Hematopoietic multipotent progenitor cell treated with erythropoietin and hydrocortisone succinate and interleukin-3 and kit ligand, for 15 days (in vitro differentiated cells): ENCODE data around the gene DDR1.
A peak's percentile ranks its signal among the peaks of the same experiment; 100 is the strongest.
"Not testable (repeated sequence)": the region's sequence is repeated elsewhere in the genome, so short reads cannot be mapped to it uniquely, and the experiment has no call there.

Experiments used
- DNase-seq: peaks from one replicate; pipeline ENCODE4 v3.0.0-alpha.2; 2015; ENCODE audit warnings: low spot score

Gene DDR1

GRCh38 chr6:30854285-30855040 lies 29.9 kb upstream of the DDR1 start:
- DNase-seq: no peak

DNA sequence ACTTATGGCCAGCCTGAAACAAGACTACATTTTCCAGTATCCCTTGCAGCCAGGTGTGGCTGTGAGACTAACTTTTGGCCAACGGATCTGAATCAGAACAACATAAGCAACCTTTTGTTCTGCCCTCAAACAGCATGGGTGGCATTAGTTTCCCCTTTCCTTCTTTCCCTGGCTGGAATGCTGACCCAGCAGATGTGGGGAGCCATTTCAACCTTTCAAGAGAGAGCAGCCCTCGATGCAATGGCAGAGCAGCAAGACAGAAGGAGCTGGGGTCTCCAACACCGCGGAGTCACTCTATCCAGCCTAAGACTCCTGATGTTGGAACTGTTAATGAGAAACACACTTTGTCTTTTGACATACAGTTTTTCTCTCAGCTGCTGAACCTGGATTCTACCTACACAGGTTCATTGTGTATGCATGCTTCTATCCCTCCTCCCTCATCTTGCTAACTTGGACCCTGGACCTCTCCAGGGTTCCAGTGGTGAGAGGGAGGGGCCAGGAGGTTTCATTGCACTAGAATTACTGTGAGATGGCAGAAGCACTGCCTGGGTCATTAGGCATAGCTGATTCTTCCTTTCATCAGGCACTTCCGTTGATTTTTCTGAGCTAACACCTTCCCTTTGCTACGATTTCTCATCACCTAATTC lies 28.8 kb upstream of the DDR1 start:
- DNase-seq: no peak

DNA sequence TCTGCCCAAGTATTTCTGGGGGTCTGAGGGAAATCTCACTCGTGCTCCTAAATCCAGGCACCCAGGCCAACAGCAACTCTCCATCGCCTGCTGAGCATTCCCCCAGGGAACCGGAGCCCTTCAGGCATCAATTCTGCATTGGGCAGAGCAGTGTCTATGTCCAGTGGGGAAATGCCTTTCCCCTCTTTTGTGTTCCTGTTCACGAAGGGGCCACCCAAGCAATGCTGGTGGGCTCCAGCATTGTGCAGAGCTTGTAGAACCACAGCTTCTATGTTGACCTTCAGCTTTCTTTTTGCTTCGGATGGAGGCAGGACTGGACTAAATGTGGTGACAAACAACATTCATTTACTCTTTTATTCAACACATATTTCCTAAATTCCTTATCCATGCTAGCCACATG lies 27.2 kb upstream of the DDR1 start:
- no peak for DNase-seq

GRCh38 chr6:30857549-30857948 lies 26.8 kb upstream of the DDR1 start:
- DNase-seq: no peak

- DNase-seq: not testable (repeated sequence)
Measured at GRCh38 chr6:30859726-30860125, 24.6 kb upstream of the DDR1 start.

DNA sequence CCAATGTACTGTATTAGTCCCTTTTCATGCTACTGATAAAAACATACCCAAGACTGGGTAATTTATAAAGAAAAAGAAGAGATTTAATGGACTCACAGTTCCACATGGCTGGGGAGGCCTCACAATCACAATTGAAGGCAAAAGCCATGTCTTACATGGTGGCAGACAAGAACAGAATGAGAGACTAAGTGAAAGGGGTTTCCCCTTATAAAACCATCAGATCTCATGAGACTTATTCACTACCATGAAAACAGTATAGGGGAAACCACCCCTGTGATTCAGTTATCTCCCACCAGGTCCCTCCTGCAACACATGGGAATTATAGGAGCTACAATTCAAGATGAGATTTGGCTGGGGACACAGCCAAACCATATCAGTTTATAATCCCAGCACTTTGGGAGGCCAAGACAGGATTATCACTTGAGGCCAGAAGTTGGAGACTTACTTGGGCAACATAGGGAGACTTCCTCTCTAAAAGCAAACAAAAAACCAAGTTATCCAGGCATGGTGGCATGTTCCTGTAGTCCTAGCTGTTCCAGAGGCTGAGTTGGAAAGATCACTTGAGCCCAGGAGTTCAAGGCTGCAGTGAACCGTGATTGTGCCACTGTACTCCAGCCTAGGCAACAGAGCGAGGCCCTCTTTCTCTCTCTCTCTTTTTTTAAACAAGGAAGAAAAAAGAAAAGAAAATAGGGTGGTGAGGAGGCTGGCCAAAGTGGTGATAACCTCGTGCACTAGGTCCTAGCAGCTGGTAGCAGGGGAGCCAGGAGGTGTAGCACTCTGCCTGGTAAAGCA lies 22.9 kb upstream of the DDR1 start:
- no peak for DNase-seq

GRCh38 chr6:30862156-30862875 lies 22.0 kb upstream of the DDR1 start:
- no peak for DNase-seq

DNA sequence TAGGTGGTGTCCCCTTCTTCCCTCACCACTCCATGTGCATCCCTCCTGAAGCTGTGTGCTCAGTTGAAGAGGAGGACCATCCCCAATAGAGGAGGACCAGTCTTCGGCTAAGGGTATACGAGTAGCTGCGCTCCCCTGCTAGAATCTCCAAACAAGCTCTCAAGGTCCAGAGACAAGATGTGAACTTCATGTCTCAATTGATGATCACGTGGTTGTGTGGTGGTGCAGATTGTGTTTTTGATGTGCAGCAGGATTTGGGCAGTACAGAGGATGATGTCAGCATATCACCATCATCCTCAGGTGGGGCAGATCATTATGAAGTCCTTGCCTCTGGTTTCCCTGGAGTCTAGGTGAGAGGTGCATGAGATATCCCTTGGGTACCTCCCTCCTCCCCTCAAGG lies 20.0 kb upstream of the DDR1 start:
- DNase-seq: no peak

GRCh38 chr6:30869241-30869749 lies 15.0 kb upstream of the DDR1 start:
- DNase-seq: not testable (repeated sequence)

DNA sequence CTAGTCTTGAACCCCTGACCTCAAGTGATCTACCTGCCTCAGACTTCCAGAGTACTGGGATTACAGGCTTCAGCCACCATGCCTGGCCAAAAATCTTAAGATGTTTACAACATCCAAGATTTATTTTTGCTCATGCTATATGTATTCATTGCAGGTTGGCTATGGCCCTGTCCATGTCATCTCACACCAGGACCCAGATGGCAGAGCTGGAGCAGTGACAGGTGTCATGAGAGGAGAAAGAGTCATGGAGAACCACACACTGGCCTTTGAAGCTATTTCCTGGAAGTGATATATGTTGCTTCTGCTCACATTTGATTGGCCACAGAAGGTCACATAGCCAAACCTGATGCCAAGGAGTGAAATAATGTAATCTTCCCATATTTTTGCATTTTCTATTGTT lies 13.8 kb upstream of the DDR1 start:
- no peak for DNase-seq

GRCh38 chr6:30871592-30872183 lies 12.6 kb upstream of the DDR1 start:
- no peak for DNase-seq

- DNase-seq: no peak
Measured at GRCh38 chr6:30873137-30873640, 11.1 kb upstream of the DDR1 start.

DNA sequence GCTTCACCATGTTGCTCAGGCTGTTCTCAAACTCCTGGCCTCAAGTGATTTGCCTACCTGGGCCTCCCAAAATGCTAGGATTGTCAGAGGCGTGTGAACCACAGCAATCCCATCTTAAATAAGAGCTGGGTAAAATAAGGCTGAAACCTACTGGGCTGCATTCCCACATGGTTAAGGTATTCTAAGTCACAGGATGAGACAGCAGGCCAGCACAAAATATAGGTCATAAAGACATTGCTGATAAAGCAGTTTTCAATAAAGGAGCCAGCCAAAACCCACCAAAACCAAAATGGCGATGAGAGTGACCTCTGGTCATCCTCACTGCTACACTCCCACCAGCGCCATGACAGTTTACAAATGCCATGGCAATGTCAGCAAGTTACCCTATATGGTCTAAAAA lies 10.5 kb upstream of the DDR1 start:
- not testable (repeated sequence) for DNase-seq

DNA sequence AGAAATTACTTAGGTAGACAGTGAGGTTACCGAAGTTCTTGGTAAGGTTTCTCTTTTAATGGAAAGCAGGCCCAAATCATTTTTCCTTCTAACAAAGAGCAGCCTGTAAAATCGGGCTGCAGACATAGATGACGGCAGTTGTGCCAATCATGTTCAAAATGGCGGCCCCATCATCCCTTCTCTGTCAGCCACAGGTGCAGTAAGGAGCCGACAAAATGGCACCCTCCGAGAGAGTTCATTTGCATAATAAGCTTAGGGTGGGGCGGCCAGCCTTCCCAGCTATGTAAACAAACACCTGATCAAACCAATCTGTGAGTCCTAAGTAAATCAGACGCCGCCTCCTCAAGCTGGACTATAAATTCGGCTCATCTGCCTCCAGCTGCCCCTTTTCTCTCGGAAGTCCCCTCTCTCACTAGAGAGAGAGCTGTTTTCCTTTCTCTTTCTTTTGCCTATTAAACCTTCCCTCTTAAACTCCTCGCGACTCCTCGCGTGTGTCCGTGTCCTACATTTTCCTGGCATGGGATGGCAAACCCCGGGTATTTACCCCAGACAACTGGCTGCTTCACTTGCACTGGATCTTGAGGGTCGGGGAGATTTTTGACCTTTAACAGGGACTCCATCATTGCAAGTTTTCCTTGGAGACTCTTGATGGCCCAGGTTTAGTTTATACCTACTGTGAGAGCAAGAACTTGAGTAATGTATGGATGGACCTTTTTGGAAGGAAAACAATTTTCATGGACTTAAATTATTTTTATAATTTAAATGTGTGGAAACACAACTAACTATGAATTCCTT lies 8.9 kb upstream of the DDR1 start:
- DNase-seq: no peak

GRCh38 chr6:30876039-30876730 lies 8.1 kb upstream of the DDR1 start:
- DNase-seq: no peak

DNA sequence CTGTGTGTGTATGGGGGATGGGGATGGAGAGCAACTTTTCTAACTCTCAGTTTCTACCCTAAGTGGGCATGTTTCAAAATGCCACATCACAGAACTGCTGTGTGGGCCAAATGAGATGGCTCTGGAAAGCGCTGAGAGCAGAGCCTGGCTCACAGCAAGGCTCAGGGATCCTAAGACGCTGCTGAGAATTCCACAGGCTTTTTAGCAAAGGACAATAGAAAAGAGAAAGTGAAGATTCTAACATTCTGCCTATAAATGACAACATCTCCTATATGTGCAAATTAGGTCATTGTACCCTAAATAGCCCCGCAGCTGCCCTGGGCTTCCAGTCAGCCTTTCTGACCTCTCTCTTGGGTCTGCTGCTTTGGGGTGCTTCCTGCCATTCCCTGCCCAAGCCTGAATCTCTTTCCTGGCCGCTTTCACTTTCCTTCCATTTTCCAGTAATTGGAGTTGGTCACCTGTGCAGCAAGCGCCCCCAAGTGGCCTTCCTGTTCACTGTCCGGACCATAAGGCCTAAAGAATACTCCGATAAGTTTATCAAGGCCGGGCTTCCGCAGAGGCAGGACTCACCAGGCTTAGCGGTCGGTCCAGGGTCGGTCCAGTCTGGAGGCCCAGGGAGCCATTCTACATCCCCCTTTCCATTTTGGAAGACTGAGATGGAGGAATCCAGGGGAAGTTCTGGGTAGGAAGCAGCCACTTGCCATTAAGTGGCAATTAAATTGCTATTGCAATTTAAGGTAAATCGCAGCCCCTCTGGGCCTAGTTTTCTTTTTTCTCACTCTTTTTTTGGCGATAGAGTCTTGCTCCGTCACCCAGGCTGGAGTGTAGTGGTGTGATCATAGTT lies 6.7 kb upstream of the DDR1 start:
- peak; percentile 78 for DNase-seq

- no peak for DNase-seq
Measured at GRCh38 chr6:30879684-30880427, 4.5 kb upstream of the DDR1 start.

GRCh38 chr6:30880698-30881252 lies 3.5 kb upstream of the DDR1 start:
- DNase-seq: no peak
